ENCODE measurements around the gene SDCBP2. TPM values are rescaled to one million over a fixed set of nuclear protein-coding genes. Genes with fewer than 3 reads are reported as not detected.

SDCBP2 gene
- total RNA-seq, 2 experiments from 2014 or later = 1.2 to 1.3 TPM

DNA sequence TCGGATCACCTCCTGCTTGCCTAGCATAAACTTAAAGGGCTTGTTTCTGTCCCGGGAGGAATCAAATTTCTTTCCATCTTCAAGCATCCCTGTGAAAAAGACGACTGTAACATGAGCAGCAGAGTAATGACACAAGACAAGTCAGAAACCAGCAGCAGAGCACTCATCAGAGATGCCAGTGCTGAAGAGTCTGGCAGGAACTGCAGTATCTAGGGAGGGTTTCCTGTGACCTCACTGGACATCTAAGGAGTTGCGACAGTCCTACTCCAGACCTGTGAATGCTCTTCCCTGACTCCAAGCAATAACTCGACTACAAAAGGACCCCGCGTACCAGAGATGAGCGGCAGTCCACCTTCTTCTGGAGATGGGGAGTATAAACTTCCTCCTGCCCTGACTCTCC lies 46.6 kb upstream of the SDCBP2 start:
- TF ChIP-seq, protein P1, sequence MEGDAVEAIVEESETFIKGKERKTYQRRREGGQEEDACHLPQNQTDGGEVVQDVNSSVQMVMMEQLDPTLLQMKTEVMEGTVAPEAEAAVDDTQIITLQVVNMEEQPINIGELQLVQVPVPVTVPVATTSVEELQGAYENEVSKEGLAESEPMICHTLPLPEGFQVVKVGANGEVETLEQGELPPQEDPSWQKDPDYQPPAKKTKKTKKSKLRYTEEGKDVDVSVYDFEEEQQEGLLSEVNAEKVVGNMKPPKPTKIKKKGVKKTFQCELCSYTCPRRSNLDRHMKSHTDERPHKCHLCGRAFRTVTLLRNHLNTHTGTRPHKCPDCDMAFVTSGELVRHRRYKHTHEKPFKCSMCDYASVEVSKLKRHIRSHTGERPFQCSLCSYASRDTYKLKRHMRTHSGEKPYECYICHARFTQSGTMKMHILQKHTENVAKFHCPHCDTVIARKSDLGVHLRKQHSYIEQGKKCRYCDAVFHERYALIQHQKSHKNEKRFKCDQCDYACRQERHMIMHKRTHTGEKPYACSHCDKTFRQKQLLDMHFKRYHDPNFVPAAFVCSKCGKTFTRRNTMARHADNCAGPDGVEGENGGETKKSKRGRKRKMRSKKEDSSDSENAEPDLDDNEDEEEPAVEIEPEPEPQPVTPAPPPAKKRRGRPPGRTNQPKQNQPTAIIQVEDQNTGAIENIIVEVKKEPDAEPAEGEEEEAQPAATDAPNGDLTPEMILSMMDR (IDR thresholded peaks at IDR 0.05) = no peak
- ChIA-PET CTCF (no interaction called here), POLR2A (interaction anchor here (0.6 kb wide), 1 partner anchor 14 kb away, joined by 3 read pairs; no protein-coding TSS in a partner anchor)
- H3K27me3 Mint-ChIP-seq = no peaks in the 10 kb centered on the region
- H3K9me3 Mint-ChIP-seq = no peaks in the 10 kb centered on the region
- no peak for DNase-seq
- no peak for ATAC-seq (ENCODE audit: poor library complexity)
- Histone ChIP-seq H3K4me1 (ENCODE audit: insufficient read depth, low read length) (peaks cover 47% of the 10 kb centered on the region), H3K27ac (ENCODE audit: low read depth in 1 of 2, low read length in 2 of 2) (no peak overlapping the region), H3K36me3 (ENCODE audit: insufficient read depth, low read length) (peaks cover 51% of the 10 kb centered on the region), H3K27me3 (ENCODE audit: control insufficient read depth in 1 of 2, insufficient read depth in 2 of 2, low read length in 2 of 2) (no peaks in the 10 kb centered on the region), H3K9me3 (ENCODE audit: control insufficient read depth in 1 of 2, insufficient read depth in 1 of 2, low read length in 2 of 2) (no peaks in the 10 kb centered on the region), H3K4me3 (ENCODE audit: low read length) (no peak overlapping the region)
- peak overlapping the region; percentile 70 for H3K27ac Mint-ChIP-seq
- intact Hi-C loops (cut with DNase I, micrococcal nuclease) = no loop called here
- H3K4me3 Mint-ChIP-seq = no peak overlapping the region
- H3K4me1 Mint-ChIP-seq (ENCODE audit: low read depth) = peaks cover 75% of the 10 kb centered on the region
- peaks cover 83% of the 10 kb centered on the region for H3K36me3 Mint-ChIP-seq (ENCODE audit: low read depth)

DNA sequence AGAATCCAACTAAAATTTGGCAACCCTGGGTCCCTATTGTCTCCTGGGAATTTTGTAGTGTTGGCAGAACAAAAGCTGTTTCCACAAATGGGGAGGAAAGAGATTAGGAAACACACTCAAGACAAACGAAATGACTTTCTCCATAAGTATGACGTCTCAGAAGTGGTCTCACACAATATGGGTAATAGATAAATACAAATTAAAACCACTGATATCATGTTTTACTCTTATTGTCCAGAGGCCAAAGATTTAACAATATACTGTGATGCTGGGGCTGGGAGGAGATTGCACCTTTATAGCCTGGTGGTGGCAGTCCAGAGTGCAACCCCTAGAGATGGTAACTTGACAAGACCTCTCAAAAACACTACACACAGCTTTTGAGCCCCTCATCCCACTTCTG lies 45.3 kb upstream of the SDCBP2 start:
- Histone ChIP-seq H3K27ac (ENCODE audit: low read depth in 1 of 2, low read length in 2 of 2) (no peak overlapping the region), H3K27me3 (ENCODE audit: control insufficient read depth in 1 of 2, insufficient read depth in 2 of 2, low read length in 2 of 2) (no peaks in the 10 kb centered on the region), H3K4me1 (ENCODE audit: insufficient read depth, low read length) (peaks cover 38% of the 10 kb centered on the region), H3K4me3 (ENCODE audit: low read length) (no peak overlapping the region), H3K9me3 (ENCODE audit: control insufficient read depth in 1 of 2, insufficient read depth in 1 of 2, low read length in 2 of 2) (no peaks in the 10 kb centered on the region), H3K36me3 (ENCODE audit: insufficient read depth, low read length) (peaks cover 52% of the 10 kb centered on the region)
- intact Hi-C loops (cut with DNase I, micrococcal nuclease) = no loop called here
- ATAC-seq (ENCODE audit: poor library complexity) = no peak
- Mint-ChIP-seq H3K9me3 (no peaks in the 10 kb centered on the region), H3K27ac (no peak overlapping the region), H3K4me3 (no peak overlapping the region), H3K36me3 (ENCODE audit: low read depth) (peaks cover 84% of the 10 kb centered on the region), H3K27me3 (no peaks in the 10 kb centered on the region), H3K4me1 (ENCODE audit: low read depth) (peaks cover 62% of the 10 kb centered on the region)
- CTCF ChIA-PET = no interaction called here
- TF ChIP-seq, protein P1 (IDR thresholded peaks at IDR 0.05) = no peak
- no peak for DNase-seq
- POLR2A ChIA-PET = no interaction called here

DNA sequence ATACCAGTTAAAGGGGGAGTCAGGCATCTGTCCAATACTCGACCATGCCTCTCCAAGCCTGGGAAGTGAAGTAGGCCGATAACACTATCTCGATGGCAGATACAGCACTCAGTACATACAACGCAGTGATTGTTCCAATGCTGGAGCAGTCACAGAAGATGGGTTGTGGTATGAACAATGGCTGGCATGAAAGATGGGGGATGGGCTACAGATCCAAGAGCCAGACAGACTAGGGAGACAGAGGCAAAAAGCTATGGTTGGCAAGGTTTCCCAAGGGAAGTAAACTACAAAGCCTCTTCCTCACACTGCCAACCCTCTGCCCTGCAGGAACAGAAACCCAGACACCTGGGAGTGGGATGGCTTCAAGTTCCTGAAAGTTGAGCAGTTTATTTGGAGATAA lies 44.7 kb upstream of the SDCBP2 start:
- H3K4me3 ChIP-seq (ENCODE audit: low read length) = no peak overlapping the region
- ATAC-seq (ENCODE audit: poor library complexity) (no peak), DNase-seq (no peak)
- no peaks in the 10 kb centered on the region for H3K27me3 ChIP-seq (ENCODE audit: control insufficient read depth in 1 of 2, insufficient read depth in 2 of 2, low read length in 2 of 2)
- Mint-ChIP-seq H3K4me1 (ENCODE audit: low read depth) (peaks cover 58% of the 10 kb centered on the region), H3K27ac (no peak overlapping the region), H3K36me3 (ENCODE audit: low read depth) (peaks cover 84% of the 10 kb centered on the region), H3K27me3 (no peaks in the 10 kb centered on the region), H3K9me3 (no peaks in the 10 kb centered on the region), H3K4me3 (no peak overlapping the region)
- TF ChIP-seq, protein P1 (IDR thresholded peaks at IDR 0.05) = no peak
- CTCF ChIA-PET = no interaction called here
- POLR2A ChIA-PET = no interaction called here
- no peaks in the 10 kb centered on the region for H3K9me3 ChIP-seq (ENCODE audit: control insufficient read depth in 1 of 2, insufficient read depth in 1 of 2, low read length in 2 of 2)
- intact Hi-C loops (cut with DNase I, micrococcal nuclease) = no loop called here
- peaks cover 33% of the 10 kb centered on the region for H3K4me1 ChIP-seq (ENCODE audit: insufficient read depth, low read length)
- peaks cover 53% of the 10 kb centered on the region for H3K36me3 ChIP-seq (ENCODE audit: insufficient read depth, low read length)
- H3K27ac ChIP-seq (ENCODE audit: low read depth in 1 of 2, low read length in 2 of 2) = no peak overlapping the region
